GM10266 (cell line): Measurements from ENCODE around the gene TNRC6C.

Source experiments
- DNase-seq: peaks from one replicate; pipeline ENCODE4 v3.0.0; 2012; ENCODE audit errors: extremely low spot score
- CTCF ChIP-seq: IDR thresholded peaks from 2 replicates; pipeline ENCODE4 v1.5.1; 2012; ENCODE audit warnings: mild to moderate bottlenecking, low read depth; ENCODE audit not compliant: control insufficient read depth, insufficient read depth; ENCODE audit errors: missing control alignments

The TNRC6C gene

GRCh38 chr17:78016852-78017251 is 58.3 kb downstream of the TNRC6C start:
- no peak for DNase-seq
- TF ChIP-seq CTCF, result no peak

- DNase-seq, result no peak
- TF ChIP-seq CTCF, result peak; percentile 31
Measured at GRCh38 chr17:78019367-78019975, 61.0 kb downstream of the TNRC6C start.

- DNase-seq, result peak; percentile 29
- TF ChIP-seq CTCF, result no peak
Measured at GRCh38 chr17:78019976-78020716, 61.6 kb downstream of the TNRC6C start.

GRCh38 chr17:78020717-78021108 is 62.2 kb downstream of the TNRC6C start:
- TF ChIP-seq CTCF, result no peak
- DNase-seq, result no peak

- TF ChIP-seq CTCF, result no peak
- DNase-seq, result no peak
Measured at GRCh38 chr17:78022425-78022824, 63.9 kb downstream of the TNRC6C start.

GRCh38 chr17:78023042-78023441 is 64.5 kb downstream of the TNRC6C start:
- no peak for TF ChIP-seq CTCF
- no peak for DNase-seq

- no peak for TF ChIP-seq CTCF
- no peak for DNase-seq
Measured at GRCh38 chr17:78026381-78026780, 67.9 kb downstream of the TNRC6C start.
